ENCODE measurements around the gene GRIP1.

DNA sequence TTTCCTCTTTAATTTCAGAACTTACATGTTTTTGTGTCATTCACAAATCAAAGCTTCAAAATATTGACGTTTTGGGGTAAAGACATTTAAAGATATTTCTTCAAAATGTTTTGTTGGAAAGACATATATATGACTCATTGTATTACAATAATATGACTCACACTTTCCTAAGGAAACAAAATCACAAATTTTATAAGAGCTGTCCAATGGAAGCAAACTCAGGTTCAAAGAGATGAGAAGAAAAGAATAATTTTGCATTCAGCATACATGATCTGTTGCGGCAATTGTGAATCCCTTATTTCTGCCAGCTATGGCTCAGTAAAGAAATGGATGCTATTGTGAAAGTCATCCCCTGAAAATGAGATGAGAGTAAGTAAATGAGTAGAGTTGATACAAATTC lies 82.7 kb downstream of the GRIP1 start:
- TF ChIP-seq, protein P1, sequence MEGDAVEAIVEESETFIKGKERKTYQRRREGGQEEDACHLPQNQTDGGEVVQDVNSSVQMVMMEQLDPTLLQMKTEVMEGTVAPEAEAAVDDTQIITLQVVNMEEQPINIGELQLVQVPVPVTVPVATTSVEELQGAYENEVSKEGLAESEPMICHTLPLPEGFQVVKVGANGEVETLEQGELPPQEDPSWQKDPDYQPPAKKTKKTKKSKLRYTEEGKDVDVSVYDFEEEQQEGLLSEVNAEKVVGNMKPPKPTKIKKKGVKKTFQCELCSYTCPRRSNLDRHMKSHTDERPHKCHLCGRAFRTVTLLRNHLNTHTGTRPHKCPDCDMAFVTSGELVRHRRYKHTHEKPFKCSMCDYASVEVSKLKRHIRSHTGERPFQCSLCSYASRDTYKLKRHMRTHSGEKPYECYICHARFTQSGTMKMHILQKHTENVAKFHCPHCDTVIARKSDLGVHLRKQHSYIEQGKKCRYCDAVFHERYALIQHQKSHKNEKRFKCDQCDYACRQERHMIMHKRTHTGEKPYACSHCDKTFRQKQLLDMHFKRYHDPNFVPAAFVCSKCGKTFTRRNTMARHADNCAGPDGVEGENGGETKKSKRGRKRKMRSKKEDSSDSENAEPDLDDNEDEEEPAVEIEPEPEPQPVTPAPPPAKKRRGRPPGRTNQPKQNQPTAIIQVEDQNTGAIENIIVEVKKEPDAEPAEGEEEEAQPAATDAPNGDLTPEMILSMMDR (IDR thresholded peaks at IDR 0.05): no peak
- no peak for TF ChIP-seq ZFX (IDR thresholded peaks at IDR 0.05; ENCODE audit: borderline replicate concordance)

All from 22Rv1 (cell line).